ENCODE data around the gene IL18R1.

DNA sequence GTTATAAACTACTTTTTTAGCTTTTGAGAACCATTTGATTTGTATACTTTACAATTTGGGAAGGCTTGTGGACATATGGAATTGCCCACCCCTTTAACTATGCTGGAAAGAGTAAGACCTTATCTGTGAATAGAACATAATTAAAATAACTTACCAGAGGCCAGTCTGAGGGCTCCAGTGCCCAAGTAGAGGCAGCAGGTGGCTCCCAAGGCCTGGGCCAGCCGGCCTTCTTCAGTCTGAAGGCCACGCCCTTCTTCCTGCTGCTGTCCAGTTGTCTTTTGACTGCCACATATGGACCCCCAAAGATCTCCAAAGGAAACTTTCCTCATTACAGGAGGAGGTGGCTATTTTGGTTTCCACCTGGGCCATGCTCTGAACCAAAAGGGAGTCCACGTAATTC lies 55.4 kb downstream of the IL18R1 start:
- TF ChIP-seq, protein P1, sequence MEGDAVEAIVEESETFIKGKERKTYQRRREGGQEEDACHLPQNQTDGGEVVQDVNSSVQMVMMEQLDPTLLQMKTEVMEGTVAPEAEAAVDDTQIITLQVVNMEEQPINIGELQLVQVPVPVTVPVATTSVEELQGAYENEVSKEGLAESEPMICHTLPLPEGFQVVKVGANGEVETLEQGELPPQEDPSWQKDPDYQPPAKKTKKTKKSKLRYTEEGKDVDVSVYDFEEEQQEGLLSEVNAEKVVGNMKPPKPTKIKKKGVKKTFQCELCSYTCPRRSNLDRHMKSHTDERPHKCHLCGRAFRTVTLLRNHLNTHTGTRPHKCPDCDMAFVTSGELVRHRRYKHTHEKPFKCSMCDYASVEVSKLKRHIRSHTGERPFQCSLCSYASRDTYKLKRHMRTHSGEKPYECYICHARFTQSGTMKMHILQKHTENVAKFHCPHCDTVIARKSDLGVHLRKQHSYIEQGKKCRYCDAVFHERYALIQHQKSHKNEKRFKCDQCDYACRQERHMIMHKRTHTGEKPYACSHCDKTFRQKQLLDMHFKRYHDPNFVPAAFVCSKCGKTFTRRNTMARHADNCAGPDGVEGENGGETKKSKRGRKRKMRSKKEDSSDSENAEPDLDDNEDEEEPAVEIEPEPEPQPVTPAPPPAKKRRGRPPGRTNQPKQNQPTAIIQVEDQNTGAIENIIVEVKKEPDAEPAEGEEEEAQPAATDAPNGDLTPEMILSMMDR (conservative IDR thresholded peaks at IDR 0.05), result no peak
- no peak for TF ChIP-seq EZH2 (IDR thresholded peaks at IDR 0.05; ENCODE audit: low read depth)

Measured in PC-9 (cell line).